A673 (cell line): ENCODE data around the gene MYLK. TPM values are rescaled to one million over a fixed set of nuclear protein-coding genes. Genes with fewer than 3 reads are reported as not detected.
"Not testable (repeated sequence)": the region's sequence is repeated elsewhere in the genome, so short reads cannot be mapped to it uniquely, and the experiment has no call there.

Source experiments
- BruUV-seq: library from RNA; stranded (reverse); fragments of 400-500 nt; replicated peaks from 2 replicates; lab custom pipeline; 2021; lab: Mats Ljungman, UMichigan
- CTCF ChIA-PET: fragments of 300-600 bp; sonication (Branson Sonifier 250); formaldehyde crosslinking; loops from one replicate; lab custom pipeline; 2022; ENCODE audit warnings: antibody characterized with exemption; lab: Charles Lee
- POLR2A ChIA-PET: fragments of 300-600 bp; sonication (Branson Sonifier 250); formaldehyde crosslinking; loops from one replicate; lab custom pipeline; 2022; ENCODE audit warnings: antibody characterized with exemption; ENCODE audit not compliant: low non-redundant PET; lab: Charles Lee
- DNase-seq: peaks from one replicate; pipeline ENCODE4 v3.0.0-alpha.2; 2015; ENCODE audit warnings: low spot score
- H3K27ac ChIP-seq: fragments of 200-600 bp; sonication (generic); 2 replicates; pipeline ENCODE4 v1.5.1; 2016; ENCODE audit warnings: mixed run types, low read depth, mild to moderate bottlenecking, mixed read lengths, antibody characterized with exemption, low read length; ENCODE audit not compliant: poor library complexity, severe bottlenecking
- H3K27me3 ChIP-seq: fragments of 200-600 bp; sonication (generic); replicated peaks from 2 replicates; pipeline ENCODE4 v1.6.1; 2017; ENCODE audit warnings: mixed run types, low read depth, mild to moderate bottlenecking, mixed read lengths, antibody characterized with exemption, low read length; ENCODE audit not compliant: insufficient read depth, poor library complexity
- H3K36me3 ChIP-seq: fragments of 200-600 bp; sonication (generic); 2 replicates; pipeline ENCODE4 v1.6.1; 2016; ENCODE audit warnings: mixed run types, mild to moderate bottlenecking, mixed read lengths, antibody characterized with exemption, low read length; ENCODE audit not compliant: insufficient read depth, poor library complexity, severe bottlenecking
- H3K4me1 ChIP-seq: fragments of 200-600 bp; sonication (generic); 2 replicates; pipeline ENCODE4 v1.6.1; 2017; ENCODE audit warnings: mixed run types, mild to moderate bottlenecking, mixed read lengths, antibody characterized with exemption, low read length; ENCODE audit not compliant: insufficient read depth, poor library complexity, severe bottlenecking
- H3K4me3 ChIP-seq: fragments of 200-600 bp; sonication (generic); 2 replicates; pipeline ENCODE4 v1.5.1; 2016; ENCODE audit warnings: low read depth, mixed run types, mild to moderate bottlenecking, mixed read lengths, low read length; ENCODE audit not compliant: poor library complexity, severe bottlenecking
- H3K9me3 ChIP-seq: fragments of 200-600 bp; sonication (generic); 2 replicates; pipeline ENCODE4 v1.6.1; 2016; ENCODE audit warnings: mixed run types, low read depth, mild to moderate bottlenecking, mixed read lengths, antibody characterized with exemption, low read length; ENCODE audit not compliant: poor library complexity, severe bottlenecking
- EZH2 ChIP-seq: fragments of 200-600 bp; sonication (generic); IDR thresholded peaks from 2 replicates; pipeline ENCODE4 v1.6.1; 2017; ENCODE audit warnings: borderline replicate concordance, low read depth, mild to moderate bottlenecking, mixed read lengths, antibody characterized with exemption, low read length; ENCODE audit not compliant: poor library complexity, severe bottlenecking
- intact Hi-C: fragments of 100-400 bp; cut with micrococcal nuclease; formaldehyde crosslinking; loops from one replicate; pipeline ENCODE4 v1.10.0; 2022; ENCODE audit not compliant: unreplicated experiment
- total RNA-seq: library from RNA; stranded (reverse); gene quantifications from 2 replicates; pipeline ENCODE4 v1.2.3, GENCODE V29; 2021
- TF ChIP-seq, protein P1 (sequence below): fragments of 300-800, 200-600 bp; sonication (generic); conservative IDR thresholded peaks from 2 replicates; pipeline ENCODE4 v1.5.1; 2017; ENCODE audit warnings: low read depth, mild to moderate bottlenecking, antibody characterized with exemption, low read length, moderate library complexity, mixed read lengths

Gene MYLK
- total RNA-seq, 1 experiment from 2014 or later, result 3.9 TPM

DNA sequence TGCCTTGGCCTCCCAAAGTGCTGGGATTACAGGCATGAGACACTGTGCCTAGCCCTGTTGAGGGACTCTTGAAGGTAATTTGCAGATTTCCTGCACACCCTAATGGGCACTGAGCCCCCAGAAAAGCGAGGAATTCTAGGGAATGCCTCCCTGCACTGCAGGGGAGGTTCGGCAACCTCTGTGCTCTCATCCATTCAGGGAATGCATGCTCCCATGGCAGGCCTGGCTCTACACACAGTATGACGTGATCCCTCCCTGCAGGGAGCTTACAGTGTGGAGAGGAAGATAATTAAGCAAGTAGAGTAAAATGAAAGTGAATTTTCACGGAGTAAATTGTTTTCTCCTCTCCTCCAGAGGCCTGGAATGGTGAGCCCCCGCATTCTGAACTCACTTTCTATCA lies 166.0 kb downstream of the MYLK start:
- DNase-seq, result peak; percentile 18
- intact Hi-C loops, result no loop called here
- BruUV-seq, result no TSS peak
- Histone ChIP-seq H3K4me1 (no peaks in the 10 kb centered on the region), H3K9me3 (no peaks in the 10 kb centered on the region), H3K36me3 (no peaks in the 10 kb centered on the region), H3K27ac (no peak overlapping the region), H3K27me3 (no peaks in the 10 kb centered on the region), H3K4me3 (no peak overlapping the region)
- ChIA-PET POLR2A (no interaction called here), CTCF (interaction anchor here (1.2 kb wide), 1 partner anchor 65 kb away, joined by 14 read pairs; no protein-coding TSS in a partner anchor)
- TF ChIP-seq, protein P1, sequence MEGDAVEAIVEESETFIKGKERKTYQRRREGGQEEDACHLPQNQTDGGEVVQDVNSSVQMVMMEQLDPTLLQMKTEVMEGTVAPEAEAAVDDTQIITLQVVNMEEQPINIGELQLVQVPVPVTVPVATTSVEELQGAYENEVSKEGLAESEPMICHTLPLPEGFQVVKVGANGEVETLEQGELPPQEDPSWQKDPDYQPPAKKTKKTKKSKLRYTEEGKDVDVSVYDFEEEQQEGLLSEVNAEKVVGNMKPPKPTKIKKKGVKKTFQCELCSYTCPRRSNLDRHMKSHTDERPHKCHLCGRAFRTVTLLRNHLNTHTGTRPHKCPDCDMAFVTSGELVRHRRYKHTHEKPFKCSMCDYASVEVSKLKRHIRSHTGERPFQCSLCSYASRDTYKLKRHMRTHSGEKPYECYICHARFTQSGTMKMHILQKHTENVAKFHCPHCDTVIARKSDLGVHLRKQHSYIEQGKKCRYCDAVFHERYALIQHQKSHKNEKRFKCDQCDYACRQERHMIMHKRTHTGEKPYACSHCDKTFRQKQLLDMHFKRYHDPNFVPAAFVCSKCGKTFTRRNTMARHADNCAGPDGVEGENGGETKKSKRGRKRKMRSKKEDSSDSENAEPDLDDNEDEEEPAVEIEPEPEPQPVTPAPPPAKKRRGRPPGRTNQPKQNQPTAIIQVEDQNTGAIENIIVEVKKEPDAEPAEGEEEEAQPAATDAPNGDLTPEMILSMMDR, result no peak
- TF ChIP-seq EZH2, result no peak

DNA sequence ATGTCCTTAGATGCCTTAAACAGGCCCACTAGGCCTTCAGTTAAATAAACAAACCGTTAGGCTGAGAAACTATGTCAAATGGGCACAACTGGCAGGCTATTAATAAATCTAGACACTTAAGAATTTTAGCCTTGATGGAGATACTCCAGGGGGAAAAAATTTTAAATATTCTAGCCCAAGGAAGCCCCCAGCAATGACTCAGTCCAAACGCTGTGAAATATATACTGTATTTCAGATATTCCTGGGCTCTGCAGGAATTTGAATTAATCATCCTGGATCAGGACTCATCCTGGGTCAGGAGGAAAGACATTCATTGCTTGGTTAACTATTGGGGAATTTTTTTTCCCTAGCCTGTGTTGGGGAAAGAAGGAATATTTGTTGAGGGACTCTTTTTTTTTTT lies 166.7 kb downstream of the MYLK start:
- H3K9me3 ChIP-seq, DNase-seq, H3K4me3 ChIP-seq, H3K36me3 ChIP-seq, intact Hi-C loops, BruUV-seq, POLR2A ChIA-PET, H3K27ac ChIP-seq, H3K27me3 ChIP-seq, H3K4me1 ChIP-seq, CTCF ChIA-PET: not testable (repeated sequence)

DNA sequence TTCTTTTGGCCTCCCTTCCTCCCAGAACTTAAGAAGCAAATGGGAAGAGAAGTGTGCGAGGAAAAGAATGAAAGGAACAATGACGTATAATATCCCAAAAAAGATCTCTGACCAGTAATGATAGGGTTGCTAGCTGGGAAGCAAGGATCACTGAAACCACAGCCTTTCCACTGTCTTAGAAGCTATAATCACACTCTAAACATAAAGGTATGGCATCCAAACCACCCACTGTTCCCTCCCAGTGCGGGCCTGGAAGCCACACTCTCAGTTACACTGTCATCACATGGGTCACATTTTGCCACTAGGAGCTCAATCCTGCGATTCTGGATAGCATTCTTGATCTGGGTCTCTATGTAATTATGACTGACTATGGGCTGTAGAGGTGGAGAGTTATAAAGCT lies 167.7 kb downstream of the MYLK start:
- BruUV-seq, result no TSS peak

GRCh38 chr3:123713211-123713610 lies 170.9 kb downstream of the MYLK start:
- Histone ChIP-seq H3K9me3 (no peaks in the 10 kb centered on the region), H3K4me1 (peaks cover 6% of the 10 kb centered on the region), H3K36me3 (no peaks in the 10 kb centered on the region), H3K27me3 (no peaks in the 10 kb centered on the region), H3K27ac (no peak overlapping the region), H3K4me3 (no peak overlapping the region)
- no peak for DNase-seq
- TF ChIP-seq EZH2, result no peak
- TF ChIP-seq, protein P1, result no peak
- ChIA-PET CTCF (no interaction called here), POLR2A (no interaction called here)
- intact Hi-C loops, result no loop called here
- no TSS peak for BruUV-seq

More for the DNA sequence above, 167.7 kb downstream of the MYLK start:
- H3K4me3 ChIP-seq, result no peak overlapping the region
- H3K4me1 ChIP-seq, result peaks cover 6% of the 10 kb centered on the region
- intact Hi-C loops, result no loop called here
- no peak for DNase-seq
- ChIA-PET CTCF (no interaction called here), POLR2A (no interaction called here)
- TF ChIP-seq, protein P1, result no peak
- TF ChIP-seq EZH2, result no peak
- no peak overlapping the region for H3K27ac ChIP-seq
- no peaks in the 10 kb centered on the region for H3K36me3 ChIP-seq
- H3K27me3 ChIP-seq, result no peaks in the 10 kb centered on the region
- no peaks in the 10 kb centered on the region for H3K9me3 ChIP-seq
